Measurements from ENCODE around the gene KDR.

Gene KDR

GRCh38 chr4:55080174-55080865 lies 45.1 kb downstream of the KDR start:
- no peak for DNase-seq (ENCODE audit: extremely low read depth in 1 of 2, low read depth in 1 of 2)

GRCh38 chr4:55079451-55080173 lies 45.8 kb downstream of the KDR start:
- DNase-seq (ENCODE audit: extremely low read depth in 1 of 2, low read depth in 1 of 2) = no peak

GRCh38 chr4:55078987-55079386 lies 46.4 kb downstream of the KDR start:
- no peak for DNase-seq (ENCODE audit: extremely low read depth in 1 of 2, low read depth in 1 of 2)

GRCh38 chr4:55077577-55077976 lies 47.8 kb downstream of the KDR start:
- no peak for DNase-seq (ENCODE audit: extremely low read depth in 1 of 2, low read depth in 1 of 2)

GRCh38 chr4:55075823-55076716 lies 49.3 kb downstream of the KDR start:
- no peak for DNase-seq (ENCODE audit: extremely low read depth in 1 of 2, low read depth in 1 of 2)

GRCh38 chr4:55075376-55075775 lies 50.0 kb downstream of the KDR start:
- DNase-seq (ENCODE audit: extremely low read depth in 1 of 2, low read depth in 1 of 2) = no peak

- DNase-seq (ENCODE audit: extremely low read depth in 1 of 2, low read depth in 1 of 2) = no peak
Measured at GRCh38 chr4:55074386-55074785, 51.0 kb downstream of the KDR start.

- DNase-seq (ENCODE audit: extremely low read depth in 1 of 2, low read depth in 1 of 2) = no peak
Measured at GRCh38 chr4:55071951-55072350, 53.4 kb downstream of the KDR start.

GRCh38 chr4:55069248-55069647 lies 56.1 kb downstream of the KDR start:
- no peak for DNase-seq (ENCODE audit: extremely low read depth in 1 of 2, low read depth in 1 of 2)

- no peak for DNase-seq (ENCODE audit: extremely low read depth in 1 of 2, low read depth in 1 of 2)
Measured at GRCh38 chr4:55068522-55068921, 56.9 kb downstream of the KDR start.

- no peak for DNase-seq (ENCODE audit: extremely low read depth in 1 of 2, low read depth in 1 of 2)
Measured at GRCh38 chr4:55066018-55066417, 59.4 kb downstream of the KDR start.

- DNase-seq (ENCODE audit: extremely low read depth in 1 of 2, low read depth in 1 of 2) = no peak
Measured at GRCh38 chr4:55055529-55055928, 69.9 kb downstream of the KDR start.

- DNase-seq (ENCODE audit: extremely low read depth in 1 of 2, low read depth in 1 of 2) = no peak
Measured at GRCh38 chr4:55051532-55051931, 73.9 kb downstream of the KDR start.

- no peak for DNase-seq (ENCODE audit: extremely low read depth in 1 of 2, low read depth in 1 of 2)
Measured at GRCh38 chr4:55050418-55050950, 74.9 kb downstream of the KDR start.

- DNase-seq (ENCODE audit: extremely low read depth in 1 of 2, low read depth in 1 of 2) = no peak
Measured at GRCh38 chr4:55038176-55038890, 87.1 kb downstream of the KDR start.

- DNase-seq (ENCODE audit: extremely low read depth in 1 of 2, low read depth in 1 of 2) = no peak
Measured at GRCh38 chr4:55037728-55038127, 87.7 kb downstream of the KDR start.

- no peak for DNase-seq (ENCODE audit: extremely low read depth in 1 of 2, low read depth in 1 of 2)
Measured at GRCh38 chr4:55036405-55036804, 89.0 kb downstream of the KDR start.

GRCh38 chr4:55035892-55036291 lies 89.5 kb downstream of the KDR start:
- DNase-seq (ENCODE audit: extremely low read depth in 1 of 2, low read depth in 1 of 2) = no peak

- DNase-seq (ENCODE audit: extremely low read depth in 1 of 2, low read depth in 1 of 2) = no peak
Measured at GRCh38 chr4:55033296-55033695, 92.1 kb downstream of the KDR start.

- DNase-seq (ENCODE audit: extremely low read depth in 1 of 2, low read depth in 1 of 2) = no peak
Measured at GRCh38 chr4:55032788-55033187, 92.6 kb downstream of the KDR start.

GRCh38 chr4:55032179-55032578 lies 93.2 kb downstream of the KDR start:
- no peak for DNase-seq (ENCODE audit: extremely low read depth in 1 of 2, low read depth in 1 of 2)
